Measurements from ENCODE around the gene KIF21B.
A peak's percentile ranks its signal among the peaks of the same experiment; 100 is the strongest.

The KIF21B gene

DNA sequence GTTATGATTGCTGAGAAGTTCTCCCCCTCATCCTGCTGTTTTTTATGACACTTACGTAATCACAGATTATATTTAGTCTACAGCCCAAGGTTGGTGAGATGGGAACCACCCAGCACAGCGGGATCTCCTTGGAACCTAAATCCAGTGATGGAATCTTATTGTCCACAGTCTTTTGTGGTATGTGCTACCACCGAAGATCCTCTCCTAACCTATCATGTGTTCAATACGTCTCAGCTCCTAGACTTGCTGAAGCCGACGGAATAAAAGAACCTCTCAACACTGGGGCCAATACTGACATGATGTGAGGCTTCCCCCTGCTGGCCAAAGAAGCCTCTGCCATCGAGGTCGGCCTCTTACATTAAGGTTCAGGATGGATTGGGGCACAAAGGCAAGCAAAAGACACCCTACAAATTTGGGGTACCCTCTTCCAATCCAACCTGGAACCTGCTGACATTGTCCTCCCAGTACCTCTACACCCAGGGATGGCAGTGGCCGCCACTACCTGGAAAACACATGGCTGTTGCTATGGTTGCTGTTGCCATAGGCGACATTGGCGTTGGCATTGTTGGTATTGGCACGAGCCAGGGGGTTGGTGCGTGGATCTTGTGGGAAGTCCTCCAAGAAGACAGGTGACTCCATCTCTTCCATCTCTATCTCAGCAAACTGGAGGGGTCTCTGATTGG lies 19.4 kb upstream of the KIF21B start:
- peak; percentile 31 to 42 for DNase-seq (ENCODE audit: low read depth in 2 of 2)

GRCh38 chr1:201041011-201041410 lies 17.5 kb upstream of the KIF21B start:
- no peak for DNase-seq (ENCODE audit: low read depth in 2 of 2)

DNA sequence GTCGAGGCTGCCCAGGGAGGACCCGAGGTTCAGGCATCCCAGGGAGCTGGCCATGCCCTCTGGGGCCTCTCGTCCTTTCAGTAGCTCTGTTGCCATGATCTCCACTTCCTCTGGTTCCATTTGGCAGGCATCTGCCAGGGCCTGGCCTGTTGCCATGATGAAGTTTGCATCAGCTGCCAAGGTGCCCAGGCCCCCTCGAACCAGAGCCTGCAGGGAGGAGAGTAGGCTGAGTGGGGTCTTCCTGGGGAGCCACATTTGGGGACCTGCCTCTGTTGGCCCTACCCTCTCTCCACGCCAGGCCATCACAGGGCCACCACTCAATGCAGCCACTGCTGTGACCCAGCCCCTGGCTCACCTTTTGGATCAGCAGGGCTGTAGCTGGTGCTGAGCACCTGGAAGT lies 16.4 kb upstream of the KIF21B start:
- no peak for DNase-seq (ENCODE audit: low read depth in 2 of 2)

DNA sequence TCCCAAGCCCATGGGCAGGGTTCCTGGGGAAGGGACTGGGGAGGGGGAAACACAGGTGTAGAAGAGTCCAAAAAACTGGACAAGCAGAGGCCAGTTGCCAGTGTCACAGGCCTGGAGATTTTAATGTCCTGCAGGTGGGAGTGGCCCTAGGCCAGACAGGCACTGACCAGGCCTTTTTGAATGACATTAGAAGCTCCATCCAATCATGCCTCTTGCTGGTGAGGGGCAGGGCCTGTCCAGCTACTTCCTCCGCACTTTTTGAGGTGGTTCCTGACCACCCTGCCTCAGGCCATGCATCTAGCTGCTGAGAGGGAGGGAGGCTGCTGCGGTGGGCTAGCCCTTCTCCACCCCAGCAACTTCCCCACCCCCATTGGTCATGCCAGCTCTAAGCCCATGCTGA lies 15.9 kb upstream of the KIF21B start:
- DNase-seq (ENCODE audit: low read depth in 2 of 2), result no peak

DNA sequence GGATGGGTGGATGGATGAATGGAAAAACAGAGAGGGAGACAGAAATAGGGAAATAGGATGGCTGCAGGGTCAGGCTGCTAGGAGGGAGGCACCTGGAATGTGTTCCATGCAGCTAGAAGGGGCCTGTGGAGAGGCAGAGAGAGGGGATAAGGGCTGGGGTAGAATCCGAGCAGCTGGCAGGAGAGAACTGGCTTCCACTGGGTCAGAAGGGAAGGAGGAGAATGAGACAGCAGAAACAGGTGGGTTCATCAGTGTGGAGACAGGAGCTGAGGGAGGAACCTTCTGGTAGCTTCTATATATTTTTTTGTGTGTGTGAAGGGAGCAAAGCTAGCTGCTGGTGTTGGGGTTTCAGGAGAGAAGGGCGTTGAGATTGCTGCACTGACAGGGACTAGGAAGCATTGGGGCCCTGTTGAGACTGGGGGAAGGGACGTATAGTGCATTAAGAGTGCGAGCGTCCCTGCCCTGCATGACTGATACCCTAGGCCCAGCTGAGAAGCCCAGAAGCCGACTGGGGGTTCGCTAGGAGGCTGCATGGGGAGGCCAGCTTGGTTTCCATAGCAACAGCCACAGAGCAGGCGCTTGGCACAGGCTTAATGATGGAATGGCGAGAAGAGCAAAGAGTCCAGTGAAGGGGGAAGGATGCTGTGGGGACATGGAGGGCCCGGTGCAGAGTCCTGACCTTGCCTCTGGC lies 14.8 kb upstream of the KIF21B start:
- no peak for DNase-seq (ENCODE audit: low read depth in 2 of 2)

GRCh38 chr1:201036188-201036842 lies 12.8 kb upstream of the KIF21B start:
- DNase-seq (ENCODE audit: low read depth in 2 of 2), result no peak

- DNase-seq (ENCODE audit: low read depth in 2 of 2), result no peak
Observed at GRCh38 chr1:201034671-201035070, 11.2 kb upstream of the KIF21B start.

DNA sequence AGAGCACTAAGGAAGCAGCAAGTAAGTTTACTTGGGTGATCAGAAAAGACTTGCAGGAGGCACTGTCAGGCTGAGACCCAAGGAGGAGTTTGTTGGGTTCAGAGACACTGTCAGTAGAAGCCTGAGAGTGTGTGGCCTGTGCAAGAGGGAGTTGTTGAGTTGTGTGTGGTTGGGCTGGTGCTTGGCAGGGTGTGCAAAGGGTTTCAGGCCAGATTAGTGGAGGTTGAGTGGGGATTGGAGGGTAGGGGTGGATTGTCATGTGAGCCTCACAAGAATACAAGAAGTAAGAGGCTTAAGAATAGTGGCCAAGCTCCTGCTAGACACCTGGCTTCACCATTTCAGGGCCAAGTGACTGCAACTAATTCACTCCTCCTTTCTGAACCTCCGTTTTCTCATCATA lies 8.9 kb upstream of the KIF21B start:
- no peak for DNase-seq (ENCODE audit: low read depth in 2 of 2)

DNA sequence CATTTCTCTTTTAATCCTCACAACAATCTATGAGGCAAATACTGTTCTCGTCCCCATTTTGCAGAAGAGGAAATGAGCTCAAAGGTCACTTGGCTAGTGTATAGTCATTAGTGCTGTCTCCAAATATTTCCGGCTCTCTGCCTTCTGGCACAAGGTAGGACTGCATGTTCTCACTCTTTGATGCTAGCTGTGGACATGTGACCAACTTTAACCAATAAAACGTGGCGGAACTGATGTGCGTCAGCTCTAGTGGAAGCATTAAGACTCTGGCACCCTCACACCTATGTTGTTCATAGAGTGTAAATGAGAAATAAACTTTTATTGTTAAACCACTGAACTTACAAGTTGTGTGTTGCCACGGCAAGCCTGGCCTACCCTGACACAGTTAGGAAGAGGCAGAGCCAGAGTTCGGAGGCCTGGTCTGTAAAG lies 5.0 kb upstream of the KIF21B start:
- no peak for DNase-seq (ENCODE audit: low read depth in 2 of 2)

DNA sequence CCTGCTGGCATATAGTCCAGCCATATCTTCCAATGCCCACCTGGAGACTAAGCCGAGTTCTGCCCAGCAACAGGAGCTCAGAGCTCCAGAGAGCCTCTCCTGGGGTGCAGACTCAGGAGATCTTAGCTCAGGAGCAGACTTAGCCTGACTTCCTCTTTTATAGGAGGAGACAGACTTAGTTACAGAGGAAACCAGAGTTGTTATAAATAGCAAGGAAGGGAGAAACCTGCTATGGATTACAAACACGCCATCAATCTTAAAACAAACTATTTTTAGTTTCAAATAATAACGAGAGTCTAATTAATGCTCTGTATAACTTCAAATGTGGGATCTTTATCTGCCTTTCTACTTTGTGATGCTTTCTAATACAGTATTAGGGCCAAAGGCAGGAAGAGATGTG lies 3.3 kb upstream of the KIF21B start:
- DNase-seq (ENCODE audit: low read depth in 2 of 2), result no peak

- DNase-seq (ENCODE audit: low read depth in 2 of 2), result no peak
Observed at GRCh38 chr1:201026234-201026633, 2.7 kb upstream of the KIF21B start.

DNA sequence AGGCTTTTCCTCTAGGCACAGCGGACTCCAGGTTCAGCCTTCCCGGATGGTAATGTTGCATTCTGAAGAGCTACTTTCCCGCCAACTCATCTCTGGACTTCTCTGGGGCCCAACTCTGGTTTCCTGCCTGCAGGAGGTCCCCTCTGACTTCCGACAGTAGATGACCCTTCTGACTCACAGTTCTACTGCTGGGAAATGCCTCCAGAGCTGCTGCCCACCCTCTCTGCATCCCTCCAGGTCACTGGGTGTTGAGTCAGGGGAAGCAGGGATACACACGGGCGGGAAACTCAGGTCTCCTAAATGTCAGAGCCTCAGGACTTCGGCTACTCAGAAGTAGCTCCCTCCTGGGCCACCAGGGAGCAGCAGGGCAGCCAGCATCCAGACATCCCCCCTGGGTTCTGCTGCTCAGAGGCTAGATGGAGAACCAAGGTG lies 2.1 kb upstream of the KIF21B start:
- DNase-seq (ENCODE audit: low read depth in 2 of 2), result no peak

GRCh38 chr1:201024625-201024998 lies 1.1 kb upstream of the KIF21B start:
- no peak for DNase-seq (ENCODE audit: low read depth in 2 of 2)

DNA sequence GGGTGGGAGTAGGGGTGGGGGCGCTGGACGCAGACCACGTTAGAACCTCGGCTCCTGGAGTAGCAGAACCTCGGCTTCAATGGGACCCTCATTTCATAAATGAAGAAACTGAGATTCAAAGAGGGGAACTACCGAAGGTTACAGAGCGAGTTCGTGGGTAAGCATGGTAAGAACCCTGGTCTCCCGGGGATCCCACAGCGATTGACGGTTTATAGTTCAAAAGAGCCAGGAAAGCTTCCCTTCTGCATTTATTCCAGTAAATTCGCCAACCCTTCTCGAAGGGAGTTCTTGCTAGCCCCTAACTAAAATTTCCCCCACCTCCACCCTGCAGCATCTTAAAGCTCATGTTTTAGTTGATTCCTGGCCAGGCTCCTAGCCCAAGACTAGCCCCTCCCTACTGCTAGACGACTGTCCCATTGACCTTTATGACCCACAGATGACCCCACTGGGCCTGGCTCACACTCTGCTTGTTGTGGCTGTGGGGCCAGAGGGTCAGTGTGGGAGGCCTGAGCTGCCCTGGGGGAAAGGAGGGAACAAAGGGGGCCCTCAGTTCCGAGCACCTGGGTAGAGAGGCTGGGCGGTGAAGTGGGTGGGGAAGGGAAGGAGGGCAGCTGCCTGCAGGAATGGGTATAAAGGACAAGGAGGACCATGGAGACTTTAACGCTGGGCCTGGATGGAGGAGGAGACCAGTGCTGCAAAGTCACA lies 558 bp upstream of the KIF21B start:
- DNase-seq (ENCODE audit: low read depth in 2 of 2), result no peak

DNA sequence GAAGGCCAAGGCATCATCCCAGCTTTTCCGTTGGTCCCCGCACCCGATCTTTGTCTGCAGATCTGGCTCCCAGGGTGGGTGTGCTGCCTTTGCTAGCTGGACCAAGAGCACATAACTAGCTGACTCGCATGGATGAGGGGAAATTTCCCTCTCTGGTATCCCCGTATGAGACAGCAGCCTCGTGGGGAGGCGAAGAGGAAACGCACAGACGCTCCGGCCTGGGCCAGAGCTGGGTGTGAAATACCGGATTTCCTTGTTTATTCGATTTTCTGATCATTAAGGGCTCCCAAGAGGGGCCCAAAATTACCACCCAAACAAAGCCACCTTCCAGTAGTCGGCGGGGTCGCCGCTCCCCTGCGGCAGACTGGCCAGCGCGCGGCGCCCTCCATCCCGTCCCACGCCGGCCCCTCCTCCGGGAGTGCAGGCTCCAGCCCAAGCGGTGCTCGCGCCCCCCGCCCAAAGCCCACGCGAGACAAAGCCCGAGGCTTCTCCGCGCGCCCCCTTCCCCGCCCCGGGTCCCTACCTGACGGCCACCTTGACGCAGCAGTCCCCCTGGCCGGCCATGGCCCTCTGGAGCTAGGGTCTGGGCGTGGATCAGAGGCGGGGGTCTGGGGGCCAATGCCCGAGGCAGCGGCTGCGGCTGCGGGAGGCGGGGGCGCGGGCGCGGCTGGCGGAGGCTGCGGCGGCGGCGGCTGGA lies 546 bp downstream of the KIF21B start:
- peak in 1 of 2 donors; percentile 20 for DNase-seq (ENCODE audit: low read depth in 2 of 2)

- DNase-seq (ENCODE audit: low read depth in 2 of 2), result no peak
Observed at GRCh38 chr1:201022493-201022819, 1.1 kb downstream of the KIF21B start.

GRCh38 chr1:201021630-201022492 lies 1.7 kb downstream of the KIF21B start:
- no peak for DNase-seq (ENCODE audit: low read depth in 2 of 2)

DNA sequence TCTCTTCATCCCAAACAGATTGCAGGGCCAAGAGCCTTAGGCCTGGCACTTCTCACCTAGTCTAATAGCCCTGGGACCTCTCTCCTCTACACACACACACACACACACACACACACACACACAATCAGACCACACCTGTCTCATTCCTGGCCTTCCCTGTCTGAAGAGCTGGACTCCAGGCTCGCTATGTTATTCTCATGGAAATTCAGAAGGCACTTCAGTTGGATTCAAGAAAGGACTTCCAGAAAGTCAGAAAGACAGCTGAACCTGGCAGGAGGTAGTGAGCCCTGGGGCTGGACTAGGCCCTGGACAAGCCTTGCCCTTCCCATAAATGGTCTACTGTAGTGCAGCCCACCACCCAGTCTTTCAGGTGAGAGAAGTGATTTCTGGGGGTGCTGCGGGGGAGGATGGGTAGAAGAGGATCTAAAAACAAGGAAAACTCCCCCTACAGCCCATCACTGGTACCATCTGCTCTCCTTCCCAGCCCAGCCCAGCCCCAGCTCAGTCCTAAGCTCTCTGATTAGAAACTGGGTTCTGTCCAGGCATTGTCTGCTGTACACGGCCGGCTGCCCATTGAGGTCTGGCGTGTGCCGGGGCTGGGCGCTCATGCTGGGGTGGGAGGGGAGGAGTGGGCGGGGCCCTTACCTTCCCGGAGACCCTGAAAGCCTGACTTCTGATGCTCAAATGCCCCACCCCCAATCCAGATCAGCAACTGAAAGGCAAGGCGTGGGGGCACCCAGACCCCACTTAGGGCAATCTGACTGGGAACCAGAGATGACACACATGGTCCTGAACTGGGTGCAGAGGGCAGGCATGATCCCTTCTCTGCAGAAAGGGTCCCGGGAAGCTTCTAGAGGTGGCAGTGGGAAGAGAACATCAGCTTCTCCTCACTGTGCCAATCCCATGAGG lies 2.5 kb downstream of the KIF21B start:
- no peak for DNase-seq (ENCODE audit: low read depth in 2 of 2)

GRCh38 chr1:201020040-201020591 lies 3.4 kb downstream of the KIF21B start:
- no peak for DNase-seq (ENCODE audit: low read depth in 2 of 2)

All from activated CD8-positive, alpha-beta memory T cell treated with anti-CD3 and anti-CD28 coated beads for 4 hours (primary cell).